Parathyroid adenoma (tissue), 2 donors: ENCODE results near the gene GSTK1.

ENCODE experiments used
- H2AFZ ChIP-seq: fragments of 300-600 bp; sonication (generic); one replicate; pipeline ENCODE4 v1.7.0; 2017; ENCODE audit warnings: antibody characterized with exemption, mild to moderate bottlenecking
- H3K27ac ChIP-seq: fragments of 300-600 bp; sonication (generic); one replicate; pipeline ENCODE4 v1.7.0; 2017
- H3K27me3 ChIP-seq: fragments of 300-600 bp; sonication (generic); one replicate; pipeline ENCODE4 v1.7.0; 2017; ENCODE audit warnings: low read length; ENCODE audit not compliant: control insufficient read depth, insufficient read depth
- H3K36me3 ChIP-seq: fragments of 300-600 bp; sonication (generic); one replicate; pipeline ENCODE4 v1.7.0; 2017; ENCODE audit warnings: low read length; ENCODE audit not compliant: control insufficient read depth, insufficient read depth
- H3K4me1 ChIP-seq: fragments of 300-600 bp; sonication (generic); one replicate; pipeline ENCODE4 v1.7.0; 2017; ENCODE audit warnings: control low read depth
- H3K4me2 ChIP-seq: fragments of 300-600 bp; sonication (generic); one replicate; pipeline ENCODE4 v1.7.0; 2017; ENCODE audit warnings: low read length
- H3K4me3 ChIP-seq: fragments of 300-600 bp; sonication (generic); one replicate; pipeline ENCODE4 v1.7.0; 2017; ENCODE audit warnings: low read depth, low read length
- H3K79me2 ChIP-seq: fragments of 300-600 bp; sonication (generic); one replicate; pipeline ENCODE4 v1.7.0; 2017; ENCODE audit warnings: control low read depth
- H3K9ac ChIP-seq: fragments of 300-600 bp; sonication (generic); one replicate; pipeline ENCODE4 v1.7.0; 2017; ENCODE audit warnings: mild to moderate bottlenecking
- H3K9me3 ChIP-seq: fragments of 300-600 bp; sonication (generic); one replicate; pipeline ENCODE4 v1.7.0; 2017; ENCODE audit warnings: low read length; ENCODE audit not compliant: control insufficient read depth
- CTCF ChIP-seq: fragments of 300-600 bp; sonication (generic); IDR thresholded peaks from one replicate; pipeline ENCODE4 v1.7.0; 2017; ENCODE audit warnings: antibody characterized with exemption, mild to moderate bottlenecking
- donor health status: primary hyperparathyroidism.

Gene GSTK1

DNA sequence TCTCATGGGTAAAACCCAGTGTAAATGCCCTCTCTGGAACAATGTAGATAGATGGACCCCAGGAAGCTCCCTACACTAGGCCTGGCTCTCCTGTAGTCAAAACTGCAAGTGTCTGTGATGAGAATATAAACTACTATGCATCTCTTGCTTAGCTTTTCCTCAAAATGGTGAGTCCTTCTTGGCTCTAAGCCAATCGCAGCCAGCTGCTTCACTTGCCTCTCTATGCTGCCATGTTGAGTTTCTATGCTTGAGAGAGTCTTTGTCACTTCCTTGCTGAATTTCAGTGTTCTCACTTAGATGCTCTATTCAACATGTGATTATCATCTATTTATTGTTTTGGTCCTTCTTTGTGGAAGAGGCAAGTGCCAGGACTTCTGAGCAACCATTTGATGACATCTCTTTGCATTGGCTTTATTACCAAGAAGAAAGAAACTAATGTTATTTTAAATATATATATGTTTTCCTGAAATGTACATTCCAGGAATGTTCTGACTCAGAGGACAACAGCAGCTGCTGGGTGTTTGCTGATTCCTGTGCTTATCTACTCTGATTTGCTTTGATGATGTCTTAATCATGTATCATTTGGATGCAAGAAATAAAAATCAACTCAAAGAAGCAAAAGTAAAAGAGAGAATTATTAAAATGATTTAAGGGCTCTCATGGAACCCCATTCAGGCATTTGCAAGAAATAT, 24.8 kb upstream of the GSTK1 start:
- Histone ChIP-seq H3K36me3 (no peaks in the 10 kb centered on the region), H2AFZ (no peak overlapping the region), H3K79me2 (no peaks in the 10 kb centered on the region), H3K27me3 (no peaks in the 10 kb centered on the region), H3K9me3 (no peaks in the 10 kb centered on the region), H3K9ac (no peak overlapping the region), H3K27ac (no peak overlapping the region), H3K4me2 (no peak overlapping the region), H3K4me1 (no peaks in the 10 kb centered on the region), H3K4me3 (no peak overlapping the region)
- no peak for TF ChIP-seq CTCF

GRCh38 chr7:143239813-143240212, 23.4 kb upstream of the GSTK1 start:
- no peaks in the 10 kb centered on the region for H3K79me2 ChIP-seq
- no peak overlapping the region for H3K27ac ChIP-seq
- no peaks in the 10 kb centered on the region for H3K27me3 ChIP-seq
- no peaks in the 10 kb centered on the region for H3K36me3 ChIP-seq
- H3K4me2 ChIP-seq, result no peak overlapping the region
- no peak overlapping the region for H3K9ac ChIP-seq
- H3K4me1 ChIP-seq, result no peaks in the 10 kb centered on the region
- no peak overlapping the region for H3K4me3 ChIP-seq
- TF ChIP-seq CTCF, result no peak
- no peak overlapping the region for H2AFZ ChIP-seq
- no peaks in the 10 kb centered on the region for H3K9me3 ChIP-seq

GRCh38 chr7:143240291-143241168, 22.7 kb upstream of the GSTK1 start:
- H3K27ac ChIP-seq, result no peak overlapping the region
- peak; percentile 89 for TF ChIP-seq CTCF

DNA sequence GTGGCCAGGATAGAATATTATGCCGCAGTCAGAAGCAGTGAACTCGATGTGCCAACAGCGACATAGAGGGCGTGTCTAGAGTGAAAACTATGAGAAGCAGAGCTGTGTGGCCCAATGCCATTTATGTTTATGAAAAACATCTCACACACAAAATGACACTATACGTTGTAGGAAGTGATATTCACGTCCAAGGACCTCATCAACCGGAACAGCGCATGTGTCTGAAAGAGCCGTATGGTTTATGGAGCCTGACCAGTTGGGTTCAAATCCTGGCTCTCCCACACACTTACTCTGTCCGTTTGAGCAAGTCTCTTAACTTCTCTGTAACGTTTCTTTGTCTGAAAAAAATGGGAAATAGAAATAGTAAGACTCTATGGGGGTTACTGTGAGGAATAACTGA, 20.9 kb upstream of the GSTK1 start:
- Histone ChIP-seq H3K9me3 (no peaks in the 10 kb centered on the region), H3K4me2 (no peak overlapping the region), H3K79me2 (no peaks in the 10 kb centered on the region), H3K36me3 (no peaks in the 10 kb centered on the region), H3K4me3 (no peak overlapping the region), H3K4me1 (no peaks in the 10 kb centered on the region), H3K27ac (no peak overlapping the region), H3K9ac (no peak overlapping the region), H2AFZ (no peak overlapping the region), H3K27me3 (no peaks in the 10 kb centered on the region)
- no peak for TF ChIP-seq CTCF

More at GRCh38 chr7:143240291-143241168, 22.7 kb upstream of the GSTK1 start:
- H3K4me3 ChIP-seq, result no peak overlapping the region
- no peaks in the 10 kb centered on the region for H3K36me3 ChIP-seq
- H3K4me2 ChIP-seq, result no peak overlapping the region
- H3K9me3 ChIP-seq, result no peaks in the 10 kb centered on the region
- no peaks in the 10 kb centered on the region for H3K79me2 ChIP-seq
- H3K27me3 ChIP-seq, result no peaks in the 10 kb centered on the region
- H3K9ac ChIP-seq, result no peak overlapping the region
- H3K4me1 ChIP-seq, result no peaks in the 10 kb centered on the region
- no peak overlapping the region for H2AFZ ChIP-seq
